Stimulated activated naive CD8-positive, alpha-beta T cell treated with anti-CD3 and anti-CD28 coated beads, Interleukin-15, amount 100 ng/mL, for 72 hours (primary cell): ENCODE data around the gene NTM.
"Not testable (repeated sequence)": the region's sequence is repeated elsewhere in the genome, so short reads cannot be mapped to it uniquely, and the experiment has no call there.

Source experiments
- ATAC-seq: fragments of 150-1000 bp; cut with Tn5 transposase; 2 replicates; pipeline ENCODE4 v1.10.0; 2021; ENCODE audit warnings: mild to moderate bottlenecking, moderate library complexity
- DNase-seq, 2 donors: peaks; one replicate each; pipeline ENCODE4 v3.0.0; 2021 to 2022
- H3K27ac Mint-ChIP-seq, 2 donors: one replicate each; pipeline ENCODE4 v1.8.0; 2022; ENCODE audit warnings: mild to moderate bottlenecking in 2 of 2, mixed read lengths in 2 of 2, moderate library complexity in 2 of 2
- H3K27me3 Mint-ChIP-seq: one replicate; pipeline ENCODE4 v1.8.0; 2022; ENCODE audit warnings: mixed read lengths
- H3K4me1 Mint-ChIP-seq: one replicate; pipeline ENCODE4 v1.8.0; 2022; ENCODE audit warnings: mild to moderate bottlenecking, mixed read lengths
- H3K4me3 Mint-ChIP-seq, 2 donors: one replicate each; pipeline ENCODE4 v1.8.0; 2022; ENCODE audit warnings: mild to moderate bottlenecking in 2 of 2, mixed read lengths in 2 of 2, moderate library complexity in 1 of 2
- H3K9me3 Mint-ChIP-seq, 2 donors: one replicate each; pipeline ENCODE4 v1.8.0; 2022; ENCODE audit warnings: mixed read lengths in 2 of 2

Gene NTM

DNA sequence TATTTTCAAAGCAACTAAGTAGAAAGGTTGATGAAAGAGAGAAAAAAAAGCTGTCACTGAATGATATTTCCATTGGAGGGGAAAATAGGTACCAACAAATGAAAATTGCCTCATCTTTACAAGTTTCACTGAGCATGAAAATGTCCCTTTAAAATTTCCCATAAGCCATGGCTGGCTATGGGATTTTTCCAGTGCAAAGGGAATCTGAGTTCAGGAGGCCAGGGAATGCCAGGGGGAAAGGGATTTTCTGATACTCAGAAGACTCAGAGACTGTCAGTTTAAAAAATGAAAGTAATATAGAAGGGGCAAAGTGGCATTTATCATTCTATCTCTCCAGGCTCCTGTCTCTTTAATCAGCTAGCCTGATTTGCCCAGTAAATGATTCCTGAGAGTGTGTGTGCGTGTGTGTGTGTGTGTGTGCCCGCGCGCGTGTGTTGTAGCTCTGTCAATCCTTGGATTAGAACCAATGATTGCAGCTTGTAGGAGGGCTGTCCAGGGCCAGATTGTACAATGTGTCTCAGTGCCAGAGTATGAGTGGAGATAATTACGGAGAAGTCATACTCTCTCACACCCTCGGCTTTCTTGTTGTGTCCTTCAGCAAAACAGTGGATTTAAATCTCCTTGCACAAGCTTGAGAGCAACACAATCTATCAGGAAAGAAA, at the start of gene NTM:
Gene NTM (plus strand): TSS at position 526 of the 662 bp plus-strand sequence.
- DNase-seq: no peak
- peaks cover 18% of the 10 kb centered on the region for H3K27me3 Mint-ChIP-seq
- H3K9me3 Mint-ChIP-seq: no peaks in the 10 kb centered on the region
- ATAC-seq: no peak
- no peak within 1 kb of the TSS for H3K27ac Mint-ChIP-seq
- H3K4me3 Mint-ChIP-seq: no peak within 1 kb of the TSS
- H3K4me1 Mint-ChIP-seq: no peaks in the 10 kb centered on the region

GRCh38 chr11:131324921-131325570, 45.4 kb upstream of the NTM start:
- Mint-ChIP-seq H3K27me3 (no peaks in the 10 kb centered on the region), H3K4me1 (no peaks in the 10 kb centered on the region), H3K4me3 (no peak overlapping the region), H3K9me3 (peaks cover 0 to 7% of the 10 kb centered on the region in 2 donors), H3K27ac (no peak overlapping the region)
- DNase-seq (no peak), ATAC-seq (no peak)

- no peak for ATAC-seq
Measured at GRCh38 chr11:131326829-131327228, 43.6 kb upstream of the NTM start.

GRCh38 chr11:131327421-131327820, 43.0 kb upstream of the NTM start:
- Mint-ChIP-seq H3K4me1 (no peaks in the 10 kb centered on the region), H3K4me3 (no peak overlapping the region), H3K27ac (no peak overlapping the region), H3K9me3 (peaks cover 0 to 7% of the 10 kb centered on the region in 2 donors), H3K27me3 (no peaks in the 10 kb centered on the region)
- DNase-seq (no peak), ATAC-seq (no peak)

More at GRCh38 chr11:131326829-131327228, 43.6 kb upstream of the NTM start:
- no peak for DNase-seq
- H3K4me3 Mint-ChIP-seq: no peak overlapping the region
- no peak overlapping the region for H3K27ac Mint-ChIP-seq
- peaks cover 0 to 7% of the 10 kb centered on the region in 2 donors for H3K9me3 Mint-ChIP-seq
- no peaks in the 10 kb centered on the region for H3K27me3 Mint-ChIP-seq
- no peaks in the 10 kb centered on the region for H3K4me1 Mint-ChIP-seq

GRCh38 chr11:131328843-131329242, 41.6 kb upstream of the NTM start:
- Mint-ChIP-seq H3K27ac (peak overlapping the region in 1 of 2 donors; percentile 37), H3K27me3 (no peaks in the 10 kb centered on the region), H3K4me1 (no peaks in the 10 kb centered on the region), H3K9me3 (peaks cover 0 to 7% of the 10 kb centered on the region in 2 donors), H3K4me3 (no peak overlapping the region)
- DNase-seq: no peak
- no peak for ATAC-seq

DNA sequence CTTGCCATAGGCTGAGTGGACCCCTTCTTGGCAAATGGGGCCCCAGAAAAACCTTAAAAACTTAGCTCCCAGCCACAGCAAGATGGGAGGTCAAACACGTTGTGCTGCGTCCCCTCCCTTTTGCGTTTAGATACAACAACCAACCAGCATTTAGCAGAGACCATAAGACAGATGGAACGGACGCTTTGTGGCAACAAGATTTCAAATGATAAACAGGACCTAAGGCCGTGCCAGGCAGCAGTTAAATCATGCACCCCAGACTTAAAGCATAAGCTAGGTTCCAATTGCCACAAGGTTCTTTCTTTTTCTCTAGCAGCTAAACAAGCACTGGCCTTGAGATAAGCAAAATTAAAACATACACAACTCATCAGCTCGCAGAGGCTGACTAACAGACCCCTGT, 39.4 kb upstream of the NTM start:
- peaks cover 0 to 7% of the 10 kb centered on the region in 2 donors for H3K9me3 Mint-ChIP-seq
- ATAC-seq (no peak), DNase-seq (no peak)
- H3K27me3 Mint-ChIP-seq: no peaks in the 10 kb centered on the region
- H3K27ac Mint-ChIP-seq: no peak overlapping the region
- no peaks in the 10 kb centered on the region for H3K4me1 Mint-ChIP-seq
- no peak overlapping the region for H3K4me3 Mint-ChIP-seq

GRCh38 chr11:131331546-131331945, 38.9 kb upstream of the NTM start:
- no peak for DNase-seq
- H3K27ac Mint-ChIP-seq: no peak overlapping the region
- H3K9me3 Mint-ChIP-seq: peaks cover 0 to 7% of the 10 kb centered on the region in 2 donors
- H3K4me3 Mint-ChIP-seq: no peak overlapping the region
- H3K27me3 Mint-ChIP-seq: no peaks in the 10 kb centered on the region
- ATAC-seq: no peak
- no peaks in the 10 kb centered on the region for H3K4me1 Mint-ChIP-seq

GRCh38 chr11:131334601-131335000, 35.8 kb upstream of the NTM start:
- H3K27me3 Mint-ChIP-seq: peaks cover 9% of the 10 kb centered on the region
- ATAC-seq (no peak), DNase-seq (no peak)
- no peak overlapping the region for H3K27ac Mint-ChIP-seq
- H3K4me1 Mint-ChIP-seq: no peaks in the 10 kb centered on the region
- H3K9me3 Mint-ChIP-seq: peaks cover 0 to under 1% of the 10 kb centered on the region in 2 donors
- H3K4me3 Mint-ChIP-seq: no peak overlapping the region

DNA sequence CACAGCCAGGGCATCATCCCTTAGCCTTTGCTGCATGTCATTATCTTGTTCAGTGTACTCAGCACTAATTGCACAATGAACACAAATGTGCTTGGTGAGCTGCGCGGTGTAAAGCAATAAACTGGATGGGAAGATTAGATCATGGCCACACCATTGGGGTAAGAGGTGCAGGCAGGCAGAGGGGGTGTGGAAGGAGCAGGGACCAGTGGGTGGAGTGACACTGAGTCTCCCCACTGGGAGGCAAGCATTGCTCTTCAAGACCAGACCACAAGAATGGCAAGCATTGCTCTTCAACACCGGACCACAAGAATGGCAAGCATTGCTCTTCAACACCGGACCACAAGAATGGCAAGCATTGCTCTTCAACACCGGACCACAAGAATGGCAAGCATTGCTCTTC, 28.5 kb upstream of the NTM start:
- not testable (repeated sequence) for DNase-seq, ATAC-seq, H3K27ac Mint-ChIP-seq, H3K9me3 Mint-ChIP-seq, H3K4me1 Mint-ChIP-seq, H3K4me3 Mint-ChIP-seq, H3K27me3 Mint-ChIP-seq

DNA sequence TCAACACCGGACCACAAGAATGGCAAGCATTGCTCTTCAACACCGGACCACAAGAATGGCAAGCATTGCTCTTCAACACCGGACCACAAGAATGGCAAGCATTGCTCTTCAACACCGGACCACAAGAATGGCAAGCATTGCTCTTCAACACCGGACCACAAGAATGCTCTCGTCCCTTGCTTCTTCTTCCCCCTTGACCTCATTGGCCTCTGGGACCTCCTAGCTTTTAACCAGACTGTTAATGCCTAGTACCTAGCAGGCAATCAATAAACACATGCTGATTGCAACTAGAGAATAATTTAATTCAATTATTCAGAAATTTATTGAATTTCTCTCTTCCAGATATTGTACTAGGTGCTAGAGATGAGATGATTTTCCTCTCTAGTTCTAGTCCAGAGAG, 28.0 kb upstream of the NTM start:
- not testable (repeated sequence) for H3K27me3 Mint-ChIP-seq, ATAC-seq, DNase-seq, H3K27ac Mint-ChIP-seq, H3K4me3 Mint-ChIP-seq, H3K9me3 Mint-ChIP-seq, H3K4me1 Mint-ChIP-seq

GRCh38 chr11:131345406-131345805, 25.0 kb upstream of the NTM start:
- Mint-ChIP-seq H3K27ac (no peak overlapping the region), H3K4me1 (no peaks in the 10 kb centered on the region), H3K4me3 (no peak overlapping the region), H3K9me3 (peaks cover 0 to 7% of the 10 kb centered on the region in 2 donors), H3K27me3 (no peaks in the 10 kb centered on the region)
- DNase-seq (no peak), ATAC-seq (no peak)

- Mint-ChIP-seq H3K4me1 (no peaks in the 10 kb centered on the region), H3K27ac (no peak overlapping the region), H3K27me3 (no peaks in the 10 kb centered on the region), H3K4me3 (no peak overlapping the region), H3K9me3 (peaks cover 13 to 23% of the 10 kb centered on the region in 2 donors)
- DNase-seq (no peak), ATAC-seq (no peak)
Measured at GRCh38 chr11:131349368-131350086, 20.9 kb upstream of the NTM start.

GRCh38 chr11:131350872-131351271, 19.5 kb upstream of the NTM start:
- no peaks in the 10 kb centered on the region for H3K27me3 Mint-ChIP-seq
- H3K4me3 Mint-ChIP-seq: no peak overlapping the region
- H3K4me1 Mint-ChIP-seq: no peaks in the 10 kb centered on the region
- peaks cover 13 to 23% of the 10 kb centered on the region in 2 donors for H3K9me3 Mint-ChIP-seq
- ATAC-seq: no peak
- DNase-seq: no peak
- no peak overlapping the region for H3K27ac Mint-ChIP-seq

GRCh38 chr11:131351848-131352247, 18.6 kb upstream of the NTM start:
- DNase-seq: no peak
- Mint-ChIP-seq H3K27ac (no peak overlapping the region), H3K4me1 (no peaks in the 10 kb centered on the region), H3K27me3 (no peaks in the 10 kb centered on the region), H3K9me3 (peaks cover 13 to 23% of the 10 kb centered on the region in 2 donors), H3K4me3 (no peak overlapping the region)
- no peak for ATAC-seq

DNA sequence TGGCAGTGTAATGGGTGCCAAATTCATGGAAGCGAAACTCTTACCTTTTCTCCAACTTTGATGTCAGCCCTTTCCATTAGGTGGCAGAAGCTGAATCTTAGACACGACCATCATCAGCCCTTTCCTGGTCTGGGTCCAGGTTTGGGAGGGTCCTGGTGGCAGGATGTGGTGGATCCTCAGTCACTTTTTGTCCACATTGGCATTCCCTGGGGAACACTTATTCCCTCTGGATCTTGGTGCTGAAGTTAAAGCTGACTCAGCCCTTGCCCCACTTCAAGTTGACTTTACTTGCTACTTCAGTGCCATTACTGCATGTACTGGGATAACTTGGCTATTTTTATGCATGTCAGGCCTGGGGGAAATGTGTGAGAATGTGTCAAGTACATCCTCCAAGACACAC, 16.6 kb upstream of the NTM start:
- Mint-ChIP-seq H3K4me1 (no peaks in the 10 kb centered on the region), H3K9me3 (peaks cover 9 to 23% of the 10 kb centered on the region in 2 donors), H3K27me3 (no peaks in the 10 kb centered on the region), H3K4me3 (no peak overlapping the region), H3K27ac (no peak overlapping the region)
- no peak for DNase-seq
- no peak for ATAC-seq

- Mint-ChIP-seq H3K4me1 (no peaks in the 10 kb centered on the region), H3K9me3 (peaks cover 9 to 23% of the 10 kb centered on the region in 2 donors), H3K4me3 (no peak overlapping the region), H3K27ac (no peak overlapping the region), H3K27me3 (peaks cover 1% of the 10 kb centered on the region)
- DNase-seq (no peak), ATAC-seq (no peak)
Measured at GRCh38 chr11:131354251-131354701, 16.1 kb upstream of the NTM start.
